RWPE2 (cell line): ENCODE measurements around the gene ZEB2.

Source experiments
- ATAC-seq: fragments of 200-7000 bp; cut with Tn5 transposase; 3 replicates; pipeline ENCODE4 v1.9.1; 2021; ENCODE audit warnings: low read depth
- DNase-seq: peaks from one replicate; pipeline ENCODE4 v3.0.0-alpha.2; 2020; ENCODE audit warnings: low spot score
- H3K27ac ChIP-seq: fragments of 450-650 bp; 2 replicates; pipeline ENCODE4 v1.5.1; 2017; ENCODE audit warnings: mild to moderate bottlenecking; ENCODE audit not compliant: poor library complexity, severe bottlenecking
- H3K27me3 ChIP-seq: fragments of 250-450 bp; sonication (Bioruptor Pico); 2 replicates; pipeline ENCODE4 v1.5.1; 2021; ENCODE audit warnings: mild to moderate bottlenecking, moderate library complexity; ENCODE audit not compliant: insufficient read depth, poor library complexity, severe bottlenecking
- H3K36me3 ChIP-seq: fragments of 250-450 bp; sonication (Bioruptor Pico); 2 replicates; pipeline ENCODE4 v1.5.1; 2020; ENCODE audit warnings: low read depth, mild to moderate bottlenecking, moderate library complexity
- H3K4me1 ChIP-seq: fragments of 250-450 bp; sonication (Bioruptor Pico); 2 replicates; pipeline ENCODE4 v1.5.1; 2021; ENCODE audit warnings: mild to moderate bottlenecking, moderate library complexity; ENCODE audit not compliant: insufficient read depth, poor library complexity, severe bottlenecking
- H3K4me3 ChIP-seq: fragments of 250-450 bp; sonication (Bioruptor Pico); 2 replicates; pipeline ENCODE4 v1.5.1; 2021; ENCODE audit warnings: mild to moderate bottlenecking, moderate library complexity; ENCODE audit not compliant: severe bottlenecking
- H3K9me3 ChIP-seq: fragments of 250-450 bp; sonication (Bioruptor Pico); 2 replicates; pipeline ENCODE4 v1.5.1; 2021; ENCODE audit warnings: mild to moderate bottlenecking, moderate library complexity; ENCODE audit not compliant: severe bottlenecking
- TF ChIP-seq, protein P1 (sequence below): fragments of 450-650 bp; IDR thresholded peaks from one replicate; pipeline ENCODE4 v1.5.1; 2017; ENCODE audit warnings: mild to moderate bottlenecking, moderate library complexity; ENCODE audit not compliant: poor library complexity, severe bottlenecking

The ZEB2 gene

DNA sequence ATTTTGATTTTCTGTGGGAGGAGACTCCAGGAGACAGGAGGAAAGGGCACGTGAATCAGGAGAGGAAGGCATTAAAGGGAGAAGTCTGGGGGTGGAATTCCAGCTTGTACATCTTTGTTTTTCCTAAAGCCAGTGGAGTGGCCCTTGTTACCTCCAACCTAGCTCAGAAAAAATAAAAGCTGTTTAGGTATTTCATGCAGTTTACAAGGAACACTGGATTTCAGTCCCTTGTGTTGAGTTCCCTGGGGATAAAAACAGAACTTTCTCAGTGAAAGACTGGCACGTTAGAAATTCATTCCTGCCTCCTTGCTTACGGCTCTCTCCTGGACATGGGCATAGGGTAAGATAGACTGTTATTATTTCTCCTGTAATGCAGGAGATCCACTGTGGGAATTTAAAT is 170.2 kb downstream of the ZEB2 start:
- Histone ChIP-seq H3K4me1 (no peaks in the 10 kb centered on the region), H3K4me3 (no peak overlapping the region), H3K27me3 (no peaks in the 10 kb centered on the region), H3K36me3 (no peaks in the 10 kb centered on the region), H3K9me3 (no peaks in the 10 kb centered on the region), H3K27ac (no peak overlapping the region)
- DNase-seq (no peak), ATAC-seq (no peak)
- TF ChIP-seq, protein P1, sequence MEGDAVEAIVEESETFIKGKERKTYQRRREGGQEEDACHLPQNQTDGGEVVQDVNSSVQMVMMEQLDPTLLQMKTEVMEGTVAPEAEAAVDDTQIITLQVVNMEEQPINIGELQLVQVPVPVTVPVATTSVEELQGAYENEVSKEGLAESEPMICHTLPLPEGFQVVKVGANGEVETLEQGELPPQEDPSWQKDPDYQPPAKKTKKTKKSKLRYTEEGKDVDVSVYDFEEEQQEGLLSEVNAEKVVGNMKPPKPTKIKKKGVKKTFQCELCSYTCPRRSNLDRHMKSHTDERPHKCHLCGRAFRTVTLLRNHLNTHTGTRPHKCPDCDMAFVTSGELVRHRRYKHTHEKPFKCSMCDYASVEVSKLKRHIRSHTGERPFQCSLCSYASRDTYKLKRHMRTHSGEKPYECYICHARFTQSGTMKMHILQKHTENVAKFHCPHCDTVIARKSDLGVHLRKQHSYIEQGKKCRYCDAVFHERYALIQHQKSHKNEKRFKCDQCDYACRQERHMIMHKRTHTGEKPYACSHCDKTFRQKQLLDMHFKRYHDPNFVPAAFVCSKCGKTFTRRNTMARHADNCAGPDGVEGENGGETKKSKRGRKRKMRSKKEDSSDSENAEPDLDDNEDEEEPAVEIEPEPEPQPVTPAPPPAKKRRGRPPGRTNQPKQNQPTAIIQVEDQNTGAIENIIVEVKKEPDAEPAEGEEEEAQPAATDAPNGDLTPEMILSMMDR: no peak

DNA sequence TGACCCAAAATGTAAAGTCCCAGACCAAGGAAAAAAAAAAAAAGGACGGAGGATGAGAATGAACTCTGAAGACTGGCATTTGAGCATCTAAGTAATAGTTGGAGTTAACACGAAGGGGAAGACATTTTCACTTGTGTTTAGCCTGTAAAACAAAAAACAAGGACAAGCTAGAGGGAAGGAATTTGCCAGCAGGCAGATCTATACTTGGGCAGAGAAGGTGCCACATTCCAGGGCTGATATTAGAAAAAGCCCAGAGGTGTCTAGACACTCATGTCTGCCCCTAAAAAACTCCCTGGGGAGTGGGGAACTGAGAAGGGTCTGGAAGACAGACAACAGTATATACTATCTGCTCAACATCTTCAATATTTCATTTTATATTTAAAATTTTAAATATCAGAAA is 171.1 kb downstream of the ZEB2 start:
- TF ChIP-seq, protein P1: no peak
- ATAC-seq: no peak
- no peak overlapping the region for H3K27ac ChIP-seq

DNA sequence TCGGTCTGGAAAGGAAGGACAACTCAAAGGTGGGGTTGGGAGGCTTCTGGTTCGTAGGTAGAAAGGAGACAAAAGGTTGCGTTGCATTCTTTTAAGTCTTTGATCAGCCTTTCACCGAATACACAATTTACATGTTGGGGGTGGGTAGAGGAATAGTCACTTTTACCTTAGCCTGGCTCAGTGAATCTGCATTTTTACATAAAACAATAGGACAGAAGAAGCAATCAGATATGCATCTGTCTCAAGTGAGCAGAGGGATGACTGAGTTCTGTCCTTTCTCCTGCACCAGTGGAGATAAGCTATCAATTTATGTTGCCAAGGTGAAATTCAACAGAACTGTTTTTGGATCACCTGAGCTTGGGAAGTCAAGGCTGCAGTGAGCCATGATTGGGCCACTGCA is 173.7 kb downstream of the ZEB2 start:
- ATAC-seq: no peak
- Histone ChIP-seq H3K9me3 (no peaks in the 10 kb centered on the region), H3K27me3 (no peaks in the 10 kb centered on the region), H3K4me3 (no peak overlapping the region), H3K4me1 (peaks cover 4% of the 10 kb centered on the region), H3K27ac (no peak overlapping the region), H3K36me3 (no peaks in the 10 kb centered on the region)
- TF ChIP-seq, protein P1: no peak
- no peak for DNase-seq

More for the DNA sequence above, 171.1 kb downstream of the ZEB2 start:
- Histone ChIP-seq H3K27me3 (no peaks in the 10 kb centered on the region), H3K9me3 (no peaks in the 10 kb centered on the region), H3K4me1 (no peaks in the 10 kb centered on the region), H3K4me3 (no peak overlapping the region), H3K36me3 (no peaks in the 10 kb centered on the region)
- DNase-seq: no peak

DNA sequence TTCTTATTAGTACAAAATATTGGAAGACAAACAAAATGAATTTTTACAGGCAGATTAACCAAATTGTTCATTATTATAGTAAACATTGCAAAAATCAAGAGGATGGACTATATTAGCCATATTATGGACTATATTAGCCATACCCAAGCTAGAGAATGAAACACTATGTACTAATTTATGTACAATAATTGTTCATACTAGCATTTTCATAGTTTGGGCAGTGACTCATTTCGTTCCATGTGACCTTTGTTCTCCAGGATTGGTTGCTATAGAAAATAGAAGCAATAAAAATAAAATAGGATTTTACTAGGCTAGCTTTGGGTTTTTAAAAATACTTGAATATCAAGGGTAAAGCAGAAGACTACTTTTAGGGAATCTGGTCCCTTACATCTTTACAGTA is 176.8 kb downstream of the ZEB2 start:
- Histone ChIP-seq H3K27ac (no peak overlapping the region), H3K27me3 (no peaks in the 10 kb centered on the region), H3K4me1 (peaks cover 4% of the 10 kb centered on the region), H3K9me3 (no peaks in the 10 kb centered on the region), H3K36me3 (no peaks in the 10 kb centered on the region), H3K4me3 (no peak overlapping the region)
- TF ChIP-seq, protein P1: no peak
- no peak for DNase-seq
- ATAC-seq: no peak

DNA sequence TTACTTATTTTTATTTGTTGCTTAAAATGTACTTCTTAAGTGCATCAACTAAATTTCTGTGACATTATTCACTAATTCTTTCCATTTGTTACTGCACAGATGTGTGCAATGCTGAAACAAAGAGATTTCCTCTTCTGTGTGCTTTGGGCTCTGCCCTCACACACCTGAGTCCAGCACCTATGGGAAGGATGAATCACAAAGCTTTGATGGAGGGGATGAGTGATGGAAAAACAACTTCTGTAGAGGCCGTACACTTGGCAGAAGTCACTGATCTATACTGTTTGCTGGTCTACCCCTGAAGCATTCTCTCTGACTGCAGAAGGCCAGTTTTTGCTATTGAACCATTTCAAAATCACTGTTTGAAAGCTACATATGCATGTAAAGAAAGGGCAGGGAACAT is 178.4 kb downstream of the ZEB2 start:
- DNase-seq (no peak), ATAC-seq (no peak; the same call in 2 of the 3 replicates)
- Histone ChIP-seq H3K27me3 (no peaks in the 10 kb centered on the region), H3K27ac (no peak overlapping the region), H3K9me3 (no peaks in the 10 kb centered on the region), H3K36me3 (no peaks in the 10 kb centered on the region), H3K4me1 (peaks cover 4% of the 10 kb centered on the region), H3K4me3 (no peak overlapping the region)
- TF ChIP-seq, protein P1: no peak
